HG03135 (cell line): ENCODE results near the gene EXOC6B.

Experiments used
- ATAC-seq: cut with Tn5 transposase; IDR thresholded peaks from one replicate; pipeline ENCODE4 v1.9.1; 2021; ENCODE audit warnings: mild to moderate bottlenecking, moderate library complexity; ENCODE audit not compliant: unreplicated experiment

The EXOC6B gene

DNA sequence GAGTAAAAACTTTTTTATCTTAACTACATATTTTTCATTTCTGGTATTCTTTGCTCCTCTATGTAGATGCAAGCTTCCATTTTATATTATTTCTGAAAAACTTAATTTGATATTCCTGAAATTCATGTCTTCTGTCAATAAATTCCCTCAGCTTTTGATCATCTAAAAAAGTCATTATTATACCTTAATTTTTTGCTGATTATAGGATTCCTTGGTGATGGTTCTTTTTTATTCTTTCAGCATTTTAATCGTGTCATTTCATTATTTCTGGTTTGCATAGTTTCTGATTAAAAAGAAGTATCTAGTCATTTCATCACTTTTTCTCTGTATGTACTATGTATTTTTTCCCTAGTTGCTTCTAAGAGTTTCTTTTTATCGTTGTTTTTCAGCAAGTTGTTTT lies 436.4 kb downstream of the EXOC6B start:
- ATAC-seq: no peak

DNA sequence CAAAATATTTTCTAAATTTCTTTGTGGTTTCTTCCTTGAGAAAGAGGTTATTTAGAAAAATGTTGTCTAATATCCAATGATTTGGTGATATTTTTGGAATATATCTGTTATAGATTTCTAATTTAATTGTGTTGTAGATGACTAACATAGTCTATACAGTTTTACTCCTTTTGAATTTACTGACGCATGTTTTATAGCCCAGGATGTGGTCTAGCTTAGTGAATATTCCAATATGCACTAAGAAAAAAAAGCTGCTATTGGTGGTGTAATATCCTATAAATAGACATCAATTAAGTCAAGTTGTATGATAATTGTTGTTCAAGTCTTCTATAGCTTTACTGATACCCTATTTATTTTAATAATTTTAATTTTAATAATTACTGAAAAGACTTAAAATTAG lies 437.6 kb downstream of the EXOC6B start:
- no peak for ATAC-seq

DNA sequence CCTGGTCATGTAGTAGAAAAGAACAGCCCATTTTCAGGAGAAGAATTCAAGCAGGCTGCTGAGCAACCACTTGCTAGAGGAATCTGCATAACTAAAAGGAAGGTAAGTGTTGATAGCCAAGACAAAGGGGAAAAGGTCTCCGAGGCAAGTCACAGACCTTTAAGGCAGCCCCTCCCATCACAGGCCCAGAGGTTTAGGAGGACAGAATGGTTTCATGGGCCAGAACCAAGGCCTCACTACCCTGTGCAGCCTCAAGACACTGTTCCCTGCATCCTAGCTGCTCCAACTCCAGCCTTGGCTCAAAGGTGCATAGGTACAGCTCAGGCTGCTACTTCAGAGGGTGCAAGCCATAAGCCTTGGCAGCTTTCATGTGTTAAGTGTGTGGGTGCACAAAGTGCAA lies 439.5 kb downstream of the EXOC6B start:
- no peak for ATAC-seq

DNA sequence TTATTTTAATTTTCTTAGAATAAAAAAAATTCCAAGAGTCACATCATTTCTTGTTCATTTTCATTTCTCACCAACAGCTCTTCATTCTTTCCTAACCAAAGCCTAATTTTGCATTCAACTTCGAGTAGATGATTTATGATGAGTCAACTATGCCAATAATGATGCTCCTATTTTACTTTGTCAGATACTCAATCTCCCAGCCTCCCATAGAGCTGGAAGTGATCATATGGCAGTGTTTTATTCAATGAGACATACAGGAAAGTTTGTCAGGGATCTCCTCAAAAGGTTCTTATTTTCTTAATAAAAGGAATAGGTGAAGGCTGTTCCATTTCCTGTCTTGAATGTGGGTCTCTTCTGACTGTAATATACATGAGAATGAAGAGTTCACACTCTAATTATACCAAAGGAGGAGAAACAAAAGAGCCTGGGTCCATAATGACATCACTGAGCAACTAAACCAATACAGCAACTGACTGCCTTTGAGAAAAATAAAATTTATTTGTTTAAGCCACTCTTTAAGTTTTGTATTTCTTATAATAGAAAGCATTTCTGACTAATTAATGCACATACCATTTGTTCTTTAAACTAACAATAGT lies 447.0 kb downstream of the EXOC6B start:
- ATAC-seq: no peak

DNA sequence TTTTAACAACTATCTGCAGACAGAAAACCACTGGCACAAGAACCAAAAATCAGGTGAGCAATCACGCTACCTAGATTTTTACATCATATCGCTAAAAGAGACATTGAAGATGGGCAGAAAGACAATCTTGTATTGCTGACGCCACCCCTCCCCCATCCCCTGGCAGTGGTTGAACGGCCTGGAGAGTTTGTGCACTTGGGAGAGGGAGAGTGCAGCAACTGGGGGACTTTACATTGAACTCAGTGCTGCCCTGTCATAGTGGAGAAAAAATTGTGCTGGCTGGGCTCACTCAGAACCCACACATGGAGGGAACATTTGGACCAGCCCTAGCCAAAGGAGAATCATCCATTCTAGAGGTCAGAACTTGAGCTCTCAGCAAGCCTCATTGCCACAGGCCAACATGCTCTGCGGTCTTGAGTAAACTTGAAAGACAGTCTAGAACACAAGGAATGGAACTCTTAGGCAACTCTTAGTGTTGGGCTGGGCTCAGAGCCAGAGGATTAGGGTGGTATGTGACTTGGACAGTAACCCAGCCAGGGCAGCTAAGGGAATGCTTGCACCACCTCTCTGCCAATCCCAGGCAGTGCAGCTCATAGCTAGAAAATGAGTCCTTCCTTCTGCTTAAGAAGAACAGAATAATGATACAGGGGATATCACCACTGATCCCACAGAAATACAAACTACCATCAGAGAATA lies 458.2 kb downstream of the EXOC6B start:
- ATAC-seq: no peak

DNA sequence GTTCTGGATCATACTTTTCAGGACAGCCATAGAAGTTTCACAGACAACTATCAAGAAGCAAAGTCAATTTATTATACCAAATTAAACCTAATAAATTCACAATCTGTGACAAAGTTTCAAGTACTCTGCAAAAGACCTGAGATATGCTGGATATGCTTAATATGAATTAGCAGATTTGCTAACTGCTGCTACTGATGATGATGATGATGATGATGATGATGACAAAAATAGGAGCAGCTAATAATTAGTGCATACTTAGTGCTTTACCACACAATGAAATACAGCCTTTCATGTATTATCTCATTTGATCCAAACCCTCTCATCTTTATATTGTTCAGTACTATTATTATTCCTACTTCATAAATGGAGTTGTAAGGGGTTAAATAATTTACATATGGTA lies 462.4 kb downstream of the EXOC6B start:
- no peak for ATAC-seq

DNA sequence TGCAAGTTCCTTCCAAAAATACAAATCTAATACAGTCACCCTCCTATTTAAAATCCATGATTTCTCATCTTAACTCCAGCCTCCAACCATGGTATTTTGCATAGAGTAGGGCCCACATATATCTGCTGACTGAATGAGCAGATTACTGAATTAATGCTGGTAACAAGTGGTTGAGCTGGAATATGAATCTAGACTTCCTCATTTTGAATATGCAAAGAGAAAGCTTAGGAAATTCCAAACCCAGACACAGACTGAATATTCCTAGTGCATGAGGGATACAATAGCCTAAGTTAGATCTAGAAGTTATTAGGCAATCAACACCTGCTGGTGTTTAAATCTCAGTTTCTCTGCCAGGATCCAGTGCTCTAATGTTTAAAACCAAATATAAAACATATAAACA lies 463.1 kb downstream of the EXOC6B start:
- no peak for ATAC-seq

DNA sequence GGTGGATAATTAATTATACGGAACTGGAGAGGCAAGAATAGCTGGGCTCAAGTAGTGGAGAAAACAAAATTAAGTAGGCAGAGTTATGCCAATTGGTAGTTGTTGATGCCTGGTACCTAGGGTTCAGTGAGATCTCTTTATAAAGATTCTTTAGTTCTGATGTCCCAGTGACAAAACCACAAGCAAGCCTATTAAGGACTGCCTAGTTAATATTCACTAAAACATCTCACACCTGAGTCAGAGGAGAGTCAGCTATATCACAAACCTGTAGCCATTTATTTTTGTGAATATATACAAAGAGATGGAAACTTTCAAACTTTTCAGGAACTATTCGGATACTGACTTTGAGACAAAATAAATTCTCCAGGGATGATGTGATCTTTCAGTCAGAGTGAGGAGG lies 464.3 kb downstream of the EXOC6B start:
- no peak for ATAC-seq

DNA sequence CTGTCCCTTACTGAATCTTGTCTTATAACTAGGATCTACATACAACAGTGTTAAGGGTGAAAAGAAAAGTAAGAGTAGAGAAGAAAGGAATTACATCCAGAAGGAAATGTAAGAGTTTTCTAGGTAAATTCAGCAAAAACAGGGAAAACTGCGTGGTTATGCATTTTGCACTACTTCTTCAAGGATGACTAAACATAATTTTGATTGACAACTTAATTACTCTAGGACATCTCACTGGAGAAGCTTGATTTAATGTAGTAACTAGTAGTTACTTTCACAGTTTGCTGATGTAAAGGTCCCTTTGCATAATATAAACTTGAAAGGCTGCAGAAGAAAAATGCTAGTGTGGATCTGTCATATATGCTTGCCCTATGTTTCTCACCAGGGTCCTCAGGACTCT lies 464.8 kb downstream of the EXOC6B start:
- ATAC-seq: no peak

DNA sequence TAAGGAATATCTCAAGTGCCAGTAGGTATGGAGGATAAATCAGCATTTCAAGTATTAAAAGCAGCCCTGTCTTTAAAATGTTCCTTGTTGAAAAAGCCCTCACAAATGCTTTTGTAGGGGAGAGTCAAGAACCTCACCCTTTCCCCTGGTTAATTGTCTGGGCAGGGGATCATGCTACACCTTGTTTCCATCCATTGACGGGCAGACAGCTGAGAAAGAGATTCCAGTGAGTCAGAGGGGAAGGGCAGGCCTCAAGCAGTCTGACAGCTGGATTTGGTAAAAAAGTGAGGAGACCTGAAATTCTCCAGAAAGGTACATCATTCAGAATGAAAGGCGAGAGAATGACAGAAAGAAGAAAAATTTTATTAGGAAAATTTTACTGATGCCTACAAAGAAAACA lies 475.0 kb downstream of the EXOC6B start:
- ATAC-seq: no peak

DNA sequence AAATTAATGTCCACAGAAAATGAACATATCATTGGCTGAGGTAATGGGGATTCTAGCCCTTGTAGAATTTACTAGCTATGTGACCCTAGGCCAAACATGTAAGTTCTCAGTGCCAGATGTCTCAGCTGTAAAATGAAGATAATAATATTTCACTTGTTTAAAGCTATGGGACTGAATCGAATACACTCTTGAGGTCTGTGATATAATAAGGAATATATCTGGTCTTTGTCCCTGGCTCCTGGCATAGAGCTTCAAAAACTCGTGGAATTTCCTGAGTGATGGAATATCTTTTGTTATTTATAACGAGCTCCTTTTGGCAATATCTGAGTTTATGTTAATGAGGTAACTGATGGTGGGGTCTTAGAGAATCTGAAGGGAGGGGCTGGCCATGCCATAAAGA lies 476.8 kb downstream of the EXOC6B start:
- no peak for ATAC-seq

DNA sequence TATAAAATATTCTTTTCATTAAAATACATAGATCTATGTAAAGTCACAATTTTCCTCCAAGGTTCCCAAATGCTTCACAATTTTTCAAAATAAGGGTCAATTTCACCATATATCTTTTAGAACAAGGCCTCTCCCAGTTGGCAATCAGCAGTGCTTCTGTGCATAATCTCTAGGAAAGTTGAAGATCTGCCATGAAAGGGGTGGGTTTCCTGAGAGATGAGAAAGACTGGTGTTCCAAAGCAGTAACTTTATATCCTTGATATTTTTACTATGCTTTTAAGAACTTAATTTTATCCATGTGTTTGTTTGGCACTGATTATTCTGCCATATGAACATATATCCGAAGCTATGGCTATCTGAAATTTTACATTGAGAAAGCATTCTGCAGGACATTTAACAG lies 478.8 kb downstream of the EXOC6B start:
- no peak for ATAC-seq

DNA sequence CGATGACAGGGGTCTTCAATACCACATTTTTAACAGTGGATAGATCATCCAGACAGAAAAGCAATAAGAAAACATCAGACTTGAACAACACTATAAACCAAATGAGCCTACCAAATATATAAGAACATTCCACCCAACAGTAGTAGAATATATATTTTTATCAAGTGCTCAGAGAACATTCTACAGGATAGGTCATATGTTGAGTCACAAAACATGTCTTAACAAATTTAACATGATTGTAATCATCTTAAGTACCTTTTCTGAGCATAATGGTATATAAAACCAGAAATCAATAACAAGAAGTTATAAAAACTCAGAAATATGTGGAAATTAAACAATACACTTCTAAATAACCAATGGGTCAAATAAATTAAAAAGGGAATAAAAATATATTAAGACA lies 484.2 kb downstream of the EXOC6B start:
- no peak for ATAC-seq

DNA sequence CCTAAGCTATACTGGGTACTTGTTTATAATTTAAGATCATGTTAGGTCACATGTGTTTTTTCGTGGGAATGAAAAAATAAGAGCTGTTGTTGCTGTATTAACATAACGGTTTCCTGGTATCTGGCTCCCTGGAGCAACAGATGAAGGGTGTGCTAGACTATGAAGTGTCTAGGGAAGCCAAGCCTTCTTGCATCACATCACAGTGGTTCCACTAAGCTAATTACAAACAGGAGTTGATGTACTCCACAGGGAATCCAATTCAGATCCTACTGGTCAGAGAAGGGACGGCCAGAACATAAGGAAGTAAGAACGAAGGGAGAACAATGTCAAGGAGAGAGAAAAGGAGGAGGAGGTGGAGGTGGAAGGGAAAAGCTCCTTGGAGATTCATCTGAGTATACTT lies 485.2 kb downstream of the EXOC6B start:
- no peak for ATAC-seq

DNA sequence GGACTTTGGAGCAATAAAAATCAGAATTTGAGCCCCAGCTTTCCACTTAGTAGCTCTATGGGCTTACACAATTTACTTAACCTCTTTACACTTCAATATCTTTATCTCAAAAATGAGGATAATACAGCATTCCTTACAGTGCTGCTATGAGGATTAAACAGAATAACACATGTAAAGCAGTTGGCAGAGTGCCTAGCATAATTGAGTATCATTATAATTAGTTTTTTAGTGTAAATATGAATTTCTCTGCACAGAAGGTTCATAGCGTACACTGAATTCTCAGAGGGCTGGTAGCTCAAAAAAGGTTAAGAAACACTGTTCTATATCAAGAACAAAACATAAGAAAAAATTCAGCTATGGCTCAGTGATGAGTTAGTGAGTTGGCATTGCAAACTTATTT lies 487.8 kb downstream of the EXOC6B start:
- no peak for ATAC-seq

DNA sequence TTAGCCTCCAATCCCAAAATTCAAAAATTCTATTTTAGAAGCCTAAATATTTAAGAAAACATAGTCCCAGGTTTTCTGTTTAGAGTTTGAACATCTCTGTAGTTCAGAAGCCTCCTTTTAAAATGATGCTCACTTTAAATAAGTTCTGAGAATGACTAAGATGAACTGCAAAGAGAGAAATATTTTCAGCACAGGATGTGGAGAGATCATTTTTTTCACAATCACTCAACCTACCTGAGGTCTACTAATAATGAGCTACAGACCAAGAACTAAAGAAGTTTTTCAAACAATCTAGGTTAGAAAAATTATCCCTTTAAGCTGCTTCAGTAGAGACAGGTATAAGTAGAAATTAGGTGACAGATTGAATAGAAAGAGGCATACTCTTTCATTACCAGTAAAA lies 493.1 kb downstream of the EXOC6B start:
- no peak for ATAC-seq

DNA sequence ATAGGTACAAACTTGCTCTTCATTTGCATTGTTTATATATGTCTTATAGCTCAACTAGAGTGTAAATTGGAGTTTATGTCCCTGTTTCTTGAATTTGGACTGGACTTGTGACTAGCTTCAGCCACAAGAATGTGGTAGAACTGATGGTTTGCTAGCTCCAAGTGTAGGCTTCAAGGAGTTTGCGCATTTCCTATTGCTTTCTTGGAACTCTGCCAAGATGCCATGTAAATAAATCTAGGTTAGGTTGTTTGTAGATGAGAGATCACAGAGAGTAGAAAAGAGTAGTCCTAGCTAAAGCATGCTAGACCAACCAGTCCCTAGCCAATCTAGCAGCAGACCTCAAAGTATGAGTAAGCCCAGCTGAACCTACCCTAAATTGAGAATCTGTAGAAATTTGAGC lies 495.2 kb downstream of the EXOC6B start:
- ATAC-seq: no peak

DNA sequence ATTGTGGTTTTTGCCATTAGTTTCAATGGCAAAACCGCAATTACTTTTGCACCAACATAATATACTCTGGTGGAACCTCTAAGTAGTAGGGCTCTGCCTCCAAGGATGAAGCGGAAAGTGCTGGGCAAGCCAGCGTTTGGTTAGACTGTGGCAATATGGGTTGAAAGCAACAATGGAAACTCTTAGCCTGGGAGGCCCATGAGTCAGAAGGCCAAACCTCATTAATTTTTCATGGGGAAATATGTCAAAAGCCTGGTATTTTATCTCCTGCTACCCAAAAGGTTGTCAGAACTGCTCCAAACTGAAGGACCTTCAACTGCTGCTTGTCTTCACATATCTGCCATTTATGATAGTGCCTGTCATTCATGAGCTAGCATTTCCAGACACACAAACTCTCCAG lies 499.1 kb downstream of the EXOC6B start:
- no peak for ATAC-seq

DNA sequence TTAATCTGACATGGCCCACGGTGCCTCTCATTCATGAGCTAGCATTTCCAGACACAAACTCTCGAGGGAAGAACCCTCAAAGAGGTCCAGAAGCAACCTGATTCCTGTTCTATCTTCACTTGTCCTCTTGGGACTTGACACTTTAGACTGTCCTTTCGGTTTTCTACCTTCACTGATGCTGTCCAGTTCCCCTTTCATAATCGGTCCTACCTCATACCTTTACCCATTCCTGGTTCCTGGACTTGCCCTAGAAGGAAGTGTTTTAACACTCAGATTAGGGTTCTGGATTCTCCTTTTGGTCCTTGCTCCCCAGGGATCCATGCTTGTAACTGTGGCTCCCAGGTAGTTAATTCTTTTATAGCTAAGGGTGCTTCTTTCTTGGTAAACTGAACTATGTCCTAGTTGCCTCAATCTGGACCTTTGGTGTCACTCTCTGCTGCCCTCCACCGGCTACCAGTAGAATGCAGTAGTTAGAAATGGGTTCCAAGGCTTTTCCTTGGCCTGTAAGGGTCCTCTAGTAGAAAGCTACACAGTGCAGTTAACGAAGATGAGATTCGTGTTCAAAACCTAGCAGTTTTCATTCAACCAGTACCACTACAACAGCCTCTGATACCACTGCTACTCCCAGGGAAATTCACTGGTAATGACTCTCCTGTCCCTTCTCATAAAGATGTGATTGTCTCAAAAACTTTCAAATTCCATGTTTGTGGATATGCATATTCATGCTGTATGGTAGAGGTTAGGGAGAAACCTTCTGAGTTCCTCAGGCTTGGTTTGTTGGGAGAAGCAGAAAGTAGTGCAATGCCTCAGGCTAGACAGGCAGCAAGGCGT lies 500.0 kb downstream of the EXOC6B start:
- ATAC-seq: peak; percentile 54

DNA sequence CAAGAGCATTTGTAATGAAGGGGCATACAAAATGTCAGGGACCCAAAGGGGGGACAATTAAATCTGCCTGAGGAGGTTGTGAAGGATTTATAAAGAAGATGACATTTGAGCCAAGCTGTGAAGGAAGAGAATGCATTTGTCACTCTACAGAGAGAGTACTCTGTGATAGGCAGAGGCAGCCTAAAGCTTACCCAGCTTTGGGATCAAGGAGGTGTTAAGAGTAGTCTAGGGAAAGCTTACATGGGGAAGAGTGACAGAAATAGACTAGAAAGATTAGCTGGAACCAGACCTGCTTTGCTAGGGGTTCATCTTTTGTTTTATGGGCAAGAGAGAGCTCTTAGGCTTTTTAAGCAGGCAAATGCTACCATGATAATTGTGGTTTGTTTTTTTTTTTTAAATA lies 509.1 kb downstream of the EXOC6B start:
- ATAC-seq: no peak

DNA sequence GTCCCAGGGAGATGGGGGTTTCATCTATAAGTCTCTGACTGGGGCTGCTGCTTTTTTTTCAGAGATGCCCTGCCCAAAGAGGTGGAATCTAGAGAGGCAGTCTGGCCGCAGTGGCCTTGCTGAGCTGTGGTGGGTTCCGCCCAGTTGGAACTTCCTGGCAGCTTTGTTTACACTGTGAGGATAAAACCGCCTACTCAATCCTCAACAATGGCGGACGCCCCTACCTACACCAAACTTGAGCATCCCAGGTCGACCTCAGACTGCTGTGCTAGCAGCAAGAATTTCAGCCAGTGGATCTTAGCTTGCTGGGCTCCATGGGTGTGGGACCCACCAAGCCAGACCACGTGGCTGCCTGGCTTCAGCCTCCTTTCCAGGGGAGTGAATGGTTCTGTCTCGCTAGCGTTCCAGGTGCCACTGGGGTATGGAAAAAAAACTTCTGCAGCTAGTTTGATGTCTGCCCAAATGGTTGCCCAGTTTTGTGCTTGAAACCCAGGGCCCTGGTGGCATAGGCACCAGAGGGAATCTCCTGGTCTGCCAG lies 525.6 kb downstream of the EXOC6B start:
- no peak for ATAC-seq

DNA sequence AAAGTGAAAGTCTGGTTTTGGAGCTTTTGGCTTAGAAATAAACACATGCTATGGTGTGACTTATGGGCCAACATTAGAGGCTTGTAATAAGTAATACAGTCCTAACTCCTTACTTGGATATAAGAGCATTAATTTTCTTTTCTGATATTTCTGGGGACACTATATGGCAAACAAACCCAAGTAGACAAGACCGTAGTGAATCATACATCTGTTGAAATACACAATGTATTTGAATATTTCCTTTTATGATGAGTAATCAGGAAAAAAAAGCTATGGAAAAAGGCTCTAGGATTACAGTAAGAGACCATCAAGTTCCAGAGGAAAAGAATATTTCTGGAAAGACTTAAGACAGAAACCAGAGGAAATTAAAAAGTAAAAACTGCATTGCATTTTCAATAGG lies 532.2 kb downstream of the EXOC6B start:
- ATAC-seq: no peak
